ENCODE measurements around the gene WSCD2.

DNA sequence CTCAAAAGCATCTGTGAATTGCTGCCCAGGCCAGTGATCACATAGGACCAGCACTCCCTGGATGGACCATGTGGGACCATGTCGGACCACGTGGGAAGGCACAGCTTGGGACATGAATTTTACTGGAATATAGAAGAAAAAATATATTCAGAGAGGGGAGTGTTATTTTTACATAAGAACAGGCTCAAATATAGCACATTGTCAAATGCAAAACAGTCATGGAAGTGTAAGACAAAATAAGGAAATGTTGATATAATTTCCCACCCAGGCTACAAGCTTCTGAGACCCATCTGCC is 141.7 kb downstream of the WSCD2 start:
- TF ChIP-seq, protein P1, sequence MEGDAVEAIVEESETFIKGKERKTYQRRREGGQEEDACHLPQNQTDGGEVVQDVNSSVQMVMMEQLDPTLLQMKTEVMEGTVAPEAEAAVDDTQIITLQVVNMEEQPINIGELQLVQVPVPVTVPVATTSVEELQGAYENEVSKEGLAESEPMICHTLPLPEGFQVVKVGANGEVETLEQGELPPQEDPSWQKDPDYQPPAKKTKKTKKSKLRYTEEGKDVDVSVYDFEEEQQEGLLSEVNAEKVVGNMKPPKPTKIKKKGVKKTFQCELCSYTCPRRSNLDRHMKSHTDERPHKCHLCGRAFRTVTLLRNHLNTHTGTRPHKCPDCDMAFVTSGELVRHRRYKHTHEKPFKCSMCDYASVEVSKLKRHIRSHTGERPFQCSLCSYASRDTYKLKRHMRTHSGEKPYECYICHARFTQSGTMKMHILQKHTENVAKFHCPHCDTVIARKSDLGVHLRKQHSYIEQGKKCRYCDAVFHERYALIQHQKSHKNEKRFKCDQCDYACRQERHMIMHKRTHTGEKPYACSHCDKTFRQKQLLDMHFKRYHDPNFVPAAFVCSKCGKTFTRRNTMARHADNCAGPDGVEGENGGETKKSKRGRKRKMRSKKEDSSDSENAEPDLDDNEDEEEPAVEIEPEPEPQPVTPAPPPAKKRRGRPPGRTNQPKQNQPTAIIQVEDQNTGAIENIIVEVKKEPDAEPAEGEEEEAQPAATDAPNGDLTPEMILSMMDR (IDR thresholded peaks at IDR 0.05), result no peak
- TF ChIP-seq POLR2A (IDR thresholded peaks at IDR 0.05) (no peak), POLR2AphosphoS5 (IDR thresholded peaks at IDR 0.05) (no peak)

Data from breast epithelium (tissue), 3 donors.